ENCODE measurements around the gene DNAH14. TPM values are rescaled to one million over a fixed set of nuclear protein-coding genes. Genes with fewer than 3 reads are reported as not detected.

The DNAH14 gene
- polyA plus RNA-seq, 2 of the 4 experiments (the other 2 are of a cell fraction): 15.9 to 35.8 TPM

DNA sequence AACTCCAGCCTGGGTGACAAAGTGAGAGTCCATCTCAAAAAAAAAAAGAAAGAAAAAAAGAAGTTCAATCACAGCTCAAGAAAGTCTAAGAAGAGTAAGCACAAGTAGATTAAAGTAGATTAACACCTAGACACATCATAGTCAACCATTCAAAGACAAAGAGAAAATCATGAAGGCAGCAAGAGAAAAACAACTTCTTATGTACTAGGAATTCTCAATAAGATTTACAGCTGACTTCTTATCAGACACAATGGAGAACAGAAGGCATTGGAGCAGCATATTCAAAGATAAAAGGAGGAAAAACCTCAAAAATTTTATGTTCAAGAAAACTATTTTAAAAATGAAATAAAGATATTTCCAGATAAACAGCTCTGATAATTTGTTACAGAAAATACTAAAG is 351.1 kb downstream of the DNAH14 start:
- ChIA-PET POLR2A (no interaction called here), CTCF (no interaction called here)
- TF ChIP-seq JUNB (IDR thresholded peaks at IDR 0.05) (no peak), HOXB13 (CRISPR knock-in tag; IDR thresholded peaks at IDR 0.05; ENCODE audit: low read depth) (no peak), ZC3H11A (IDR thresholded peaks at IDR 0.05) (no peak), NFE2L2 (conservative IDR thresholded peaks at IDR 0.05; ENCODE audit: low read length) (no peak), EP300 (IDR thresholded peaks at IDR 0.05) (no peak), KDM1A (IDR thresholded peaks at IDR 0.05; ENCODE audit: low read depth) (no peak), SMC3 (IDR thresholded peaks at IDR 0.05) (no peak), RNF2 (IDR thresholded peaks at IDR 0.05; ENCODE audit: borderline replicate concordance, low read depth) (no peak), CBX8 (IDR thresholded peaks at IDR 0.05) (no peak), KDM5A (IDR thresholded peaks at IDR 0.05) (no peak), MAFK (IDR thresholded peaks at IDR 0.05; ENCODE audit: partially characterized antibody) (no peak), CEBPB (IDR thresholded peaks at IDR 0.05) (no peak)
- TF ChIP-seq, protein P1, sequence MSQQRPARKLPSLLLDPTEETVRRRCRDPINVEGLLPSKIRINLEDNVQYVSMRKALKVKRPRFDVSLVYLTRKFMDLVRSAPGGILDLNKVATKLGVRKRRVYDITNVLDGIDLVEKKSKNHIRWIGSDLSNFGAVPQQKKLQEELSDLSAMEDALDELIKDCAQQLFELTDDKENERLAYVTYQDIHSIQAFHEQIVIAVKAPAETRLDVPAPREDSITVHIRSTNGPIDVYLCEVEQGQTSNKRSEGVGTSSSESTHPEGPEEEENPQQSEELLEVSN (IDR thresholded peaks at IDR 0.05; ENCODE audit: borderline replicate concordance, low read depth): no peak
- TF ChIP-seq, protein P2, sequence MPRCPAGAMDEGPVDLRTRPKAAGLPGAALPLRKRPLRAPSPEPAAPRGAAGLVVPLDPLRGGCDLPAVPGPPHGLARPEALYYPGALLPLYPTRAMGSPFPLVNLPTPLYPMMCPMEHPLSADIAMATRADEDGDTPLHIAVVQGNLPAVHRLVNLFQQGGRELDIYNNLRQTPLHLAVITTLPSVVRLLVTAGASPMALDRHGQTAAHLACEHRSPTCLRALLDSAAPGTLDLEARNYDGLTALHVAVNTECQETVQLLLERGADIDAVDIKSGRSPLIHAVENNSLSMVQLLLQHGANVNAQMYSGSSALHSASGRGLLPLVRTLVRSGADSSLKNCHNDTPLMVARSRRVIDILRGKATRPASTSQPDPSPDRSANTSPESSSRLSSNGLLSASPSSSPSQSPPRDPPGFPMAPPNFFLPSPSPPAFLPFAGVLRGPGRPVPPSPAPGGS (IDR thresholded peaks at IDR 0.05): no peak
- ATAC-seq (no peak), FAIRE-seq (no peak), DNase-seq (ENCODE audit: low read depth in 1 of 2, low spot score in 1 of 2) (no peak)
- Histone ChIP-seq H3K4me2 (no peak overlapping the region), H3K27ac (no peak overlapping the region), H3K4me3 (no peak overlapping the region), H3K9me3 (peaks cover 11% of the 10 kb centered on the region; the same call in 1 of the 3 replicates), H3K4me1 (no peaks in the 10 kb centered on the region)

- no peak overlapping the region for H3K27ac ChIP-seq
- no peak for TF ChIP-seq PBX3 (IDR thresholded peaks at IDR 0.05)
- TF ChIP-seq CHD4 (IDR thresholded peaks at IDR 0.05; ENCODE audit: borderline replicate concordance): no peak
- TF ChIP-seq RNF2 (IDR thresholded peaks at IDR 0.05; ENCODE audit: borderline replicate concordance, low read depth): no peak
- no peak for TF ChIP-seq NPAS2 (CRISPR knock-in tag; IDR thresholded peaks at IDR 0.05; ENCODE audit: borderline replicate concordance)
- TF ChIP-seq, protein P1 (IDR thresholded peaks at IDR 0.05; ENCODE audit: borderline replicate concordance, low read depth): no peak
- TF ChIP-seq PHF8 (IDR thresholded peaks at IDR 0.05; ENCODE audit: borderline replicate concordance, low read depth): no peak
- no peak for TF ChIP-seq ELK1 (IDR thresholded peaks at IDR 0.05; ENCODE audit: low read depth, low read length)
- TF ChIP-seq POLR2A (IDR thresholded peaks at IDR 0.05; ENCODE audit: low read length): no peak
- TF ChIP-seq HEYL (CRISPR knock-in tag; IDR thresholded peaks at IDR 0.05): no peak
- no peak for TF ChIP-seq KDM1A (IDR thresholded peaks at IDR 0.05; ENCODE audit: low read depth)
- TF ChIP-seq EHMT2 (IDR thresholded peaks at IDR 0.05; ENCODE audit: low read depth): no peak
- WGBS (ENCODE audit: missing lambda C conversion rate): 65% methylated on average over 1 of the region's 1 CpG
- ATAC-seq: no peak
- H3K4me2 ChIP-seq: no peak overlapping the region
- ChIA-PET CTCF (no interaction called here), POLR2A (no interaction called here)
- no peaks in the 10 kb centered on the region for H3K4me1 ChIP-seq
- peaks cover 8% of the 10 kb centered on the region; the same call in 1 of the 3 replicates for H3K9me3 ChIP-seq
- no peak overlapping the region for H3K4me3 ChIP-seq
- FAIRE-seq: no peak
- DNase-seq (ENCODE audit: low read depth in 1 of 2, low spot score in 1 of 2): no peak
Measured at GRCh38 chr1:225290244-225290643, 360.8 kb downstream of the DNAH14 start.

Data from A549 (cell line).